CD14-positive monocyte (primary cell): ENCODE results near the gene CDH4. TPM values are rescaled to one million over a fixed set of nuclear protein-coding genes. Genes with fewer than 3 reads are reported as not detected.

Experiments used
- DNase-seq, 3 donors: peaks; one replicate each; pipeline ENCODE4 v3.0.0-alpha.2; 2011 to 2022
- H2AFZ ChIP-seq: 2 replicates; pipeline ENCODE4 v1.6.0; 2012; ENCODE audit warnings: mild to moderate bottlenecking, low read depth, low read length, inconsistent platforms; ENCODE audit not compliant: insufficient read depth, poor library complexity, severe bottlenecking
- H3K27ac ChIP-seq, 2 donors: 1 replicate in 1 of 2; 2 replicates in 1 of 2; pipeline ENCODE4 v1.5.1; 2012 to 2013; ENCODE audit warnings: low read length in 2 of 2, control low read depth in 1 of 2, inconsistent platforms in 1 of 2, low read depth in 1 of 2, mild to moderate bottlenecking in 1 of 2
- H3K27me3 ChIP-seq, 2 donors: one replicate each; pipeline versions ENCODE4 v1.6.0 to v1.6.1; 2011 to 2013; ENCODE audit warnings: low read length in 2 of 2; ENCODE audit not compliant: control insufficient read depth in 2 of 2, insufficient read depth in 2 of 2
- H3K36me3 ChIP-seq, 2 donors: replicated peaks in 1 of 2; 1 replicate in 1 of 2; 2 replicates in 1 of 2; pipeline versions ENCODE4 v1.5.1 to v1.6.1; 2012 to 2013; ENCODE audit warnings: low read length in 2 of 2, control low read depth in 1 of 2, inconsistent platforms in 1 of 2, mild to moderate bottlenecking in 1 of 2; ENCODE audit not compliant: insufficient read depth in 2 of 2, control insufficient read depth in 1 of 2
- H3K4me1 ChIP-seq, 2 donors: 1 replicate in 1 of 2; 2 replicates in 1 of 2; pipeline versions ENCODE4 v1.5.1 to v1.6.1; 2012 to 2013; ENCODE audit warnings: low read length in 2 of 2, control low read depth in 1 of 2, inconsistent platforms in 1 of 2, mild to moderate bottlenecking in 1 of 2, moderate library complexity in 1 of 2; ENCODE audit not compliant: insufficient read depth in 2 of 2, control insufficient read depth in 1 of 2
- H3K4me2 ChIP-seq: replicated peaks from 2 replicates; pipeline ENCODE3; 2012; ENCODE audit warnings: low read length, moderate library complexity, mild to moderate bottlenecking; ENCODE audit not compliant: poor library complexity, severe bottlenecking; ENCODE audit errors: extremely low read depth
- H3K4me3 ChIP-seq, 3 experiments: fragments of 200-600 bp in 1 of 3; sonication (generic) in 1 of 3; replicated peaks in 1 of 3; 1 replicate in 2 of 3; 2 replicates in 1 of 3; pipeline ENCODE4 v1.5.1; 2011 to 2013; ENCODE audit warnings: low read length in 3 of 3, mild to moderate bottlenecking in 3 of 3, control low read depth in 2 of 3, low read depth in 2 of 3, inconsistent platforms in 1 of 3, moderate library complexity in 1 of 3
- H3K79me2 ChIP-seq: 2 replicates; pipeline ENCODE4 v1.6.0; 2012; ENCODE audit warnings: mild to moderate bottlenecking, control low read depth, inconsistent platforms, low read length, moderate library complexity; ENCODE audit not compliant: insufficient read depth
- H3K9ac ChIP-seq: 2 replicates; pipeline ENCODE4 v1.6.0; 2017; ENCODE audit warnings: low read length, mild to moderate bottlenecking; ENCODE audit not compliant: insufficient read depth, poor library complexity, severe bottlenecking
- H3K9me3 ChIP-seq, 2 donors: replicated peaks in 1 of 2; 1 replicate in 1 of 2; 2 replicates in 1 of 2; pipeline versions ENCODE4 v1.5.1 to v1.6.1; 2012 to 2013; ENCODE audit warnings: low read length in 2 of 2, control low read depth in 1 of 2; ENCODE audit not compliant: control insufficient read depth in 1 of 2, insufficient read depth in 1 of 2
- H4K20me1 ChIP-seq: 2 replicates; pipeline ENCODE4 v1.6.0; 2012; ENCODE audit warnings: mild to moderate bottlenecking, low read length, control low read depth, moderate library complexity; ENCODE audit not compliant: insufficient read depth
- H3K27ac Mint-ChIP-seq, 7 donors: one replicate each; pipeline ENCODE4 v1.8.0; 2020; ENCODE audit warnings: mild to moderate bottlenecking in 7 of 7, mixed read lengths in 7 of 7, moderate library complexity in 6 of 7, inconsistent platforms in 2 of 7
- H3K27me3 Mint-ChIP-seq, 3 donors: one replicate each; pipeline ENCODE4 v1.8.0; 2021 to 2022; ENCODE audit warnings: low read depth in 3 of 3, mild to moderate bottlenecking in 3 of 3, mixed read lengths in 3 of 3, moderate library complexity in 3 of 3, inconsistent platforms in 1 of 3
- H3K36me3 Mint-ChIP-seq, 2 donors: one replicate each; pipeline ENCODE4 v1.8.0; 2020; ENCODE audit warnings: mixed read lengths in 2 of 2, inconsistent platforms in 1 of 2, mild to moderate bottlenecking in 1 of 2
- H3K4me1 Mint-ChIP-seq: one replicate; pipeline ENCODE4 v1.8.0; 2020; ENCODE audit warnings: mild to moderate bottlenecking, mixed read lengths
- H3K4me3 Mint-ChIP-seq, 2 donors: one replicate each; pipeline ENCODE4 v1.8.0; 2020; ENCODE audit warnings: mild to moderate bottlenecking in 2 of 2, mixed read lengths in 2 of 2, moderate library complexity in 1 of 2
- H3K9me3 Mint-ChIP-seq, 7 donors: one replicate each; pipeline ENCODE4 v1.8.0; 2020 to 2022; ENCODE audit warnings: mixed read lengths in 7 of 7, mild to moderate bottlenecking in 6 of 7, moderate library complexity in 6 of 7, inconsistent platforms in 2 of 7
- WGBS: methylation state at CpG from one replicate; pipeline ENCODE4 v1.1.5; 2013; ENCODE audit warnings: missing lambda C conversion rate; ENCODE audit not compliant: insufficient coverage; 5-methylcytosine and 5-hydroxymethylcytosine counted together
- intact Hi-C, 2 donors: fragments of 100-400 bp; cut with micrococcal nuclease; formaldehyde crosslinking; loops; one replicate each; pipeline versions ENCODE4 v1.15.0 to v1.15.1; 2023
- polyA plus RNA-seq, 3 donors: library from polyadenylated mRNA; depleted of rRNA in 1 of 3; unstranded in 2 of 3; stranded (reverse) in 1 of 3; fragments of 300-500 nt in 2 of 3; fragments of >200 nt in 1 of 3; fragmentation: Illumina TruSeq in 2 of 3; gene quantifications; 1 replicate in 2 of 3; 2 replicates in 1 of 3; pipeline ENCODE4 v1.2.3, GENCODE V29; 2012 to 2021
- TF ChIP-seq, protein P1 (sequence below): fragments of 200-600 bp; IDR thresholded peaks from one replicate; pipeline ENCODE4 v1.8.0; 2022; ENCODE audit warnings: antibody characterized with exemption, mild to moderate bottlenecking

Gene CDH4
- polyA plus RNA-seq, 3 donors: not detected

GRCh38 chr20:61913423-61914225, 661.6 kb downstream of the CDH4 start:
- Histone ChIP-seq H3K9me3 (peaks cover 0 to 42% of the 10 kb centered on the region in 2 donors), H2AFZ (no peak overlapping the region), H3K4me2 (no peak overlapping the region), H3K9ac (no peak overlapping the region), H4K20me1 (no peaks in the 10 kb centered on the region), H3K79me2 (no peaks in the 10 kb centered on the region), H3K36me3 (no peaks in the 10 kb centered on the region), H3K27ac (no peak overlapping the region), H3K27me3 (no peaks in the 10 kb centered on the region), H3K4me1 (no peaks in the 10 kb centered on the region), H3K4me3 (no peak overlapping the region)
- H3K9me3 Mint-ChIP-seq: peaks cover 8 to 29% (median 17%) of the 10 kb centered on the region in 7 donors
- DNase-seq: no peak
- H3K4me1 Mint-ChIP-seq: peaks cover 4% of the 10 kb centered on the region
- H3K4me3 Mint-ChIP-seq: no peak overlapping the region
- WGBS: 83% methylated on average over 12 of the region's 18 CpGs
- peaks cover 2 to 5% (median 2%) of the 10 kb centered on the region in 3 donors for H3K27me3 Mint-ChIP-seq
- TF ChIP-seq, protein P1, sequence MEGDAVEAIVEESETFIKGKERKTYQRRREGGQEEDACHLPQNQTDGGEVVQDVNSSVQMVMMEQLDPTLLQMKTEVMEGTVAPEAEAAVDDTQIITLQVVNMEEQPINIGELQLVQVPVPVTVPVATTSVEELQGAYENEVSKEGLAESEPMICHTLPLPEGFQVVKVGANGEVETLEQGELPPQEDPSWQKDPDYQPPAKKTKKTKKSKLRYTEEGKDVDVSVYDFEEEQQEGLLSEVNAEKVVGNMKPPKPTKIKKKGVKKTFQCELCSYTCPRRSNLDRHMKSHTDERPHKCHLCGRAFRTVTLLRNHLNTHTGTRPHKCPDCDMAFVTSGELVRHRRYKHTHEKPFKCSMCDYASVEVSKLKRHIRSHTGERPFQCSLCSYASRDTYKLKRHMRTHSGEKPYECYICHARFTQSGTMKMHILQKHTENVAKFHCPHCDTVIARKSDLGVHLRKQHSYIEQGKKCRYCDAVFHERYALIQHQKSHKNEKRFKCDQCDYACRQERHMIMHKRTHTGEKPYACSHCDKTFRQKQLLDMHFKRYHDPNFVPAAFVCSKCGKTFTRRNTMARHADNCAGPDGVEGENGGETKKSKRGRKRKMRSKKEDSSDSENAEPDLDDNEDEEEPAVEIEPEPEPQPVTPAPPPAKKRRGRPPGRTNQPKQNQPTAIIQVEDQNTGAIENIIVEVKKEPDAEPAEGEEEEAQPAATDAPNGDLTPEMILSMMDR: no peak
- H3K36me3 Mint-ChIP-seq: no peaks in the 10 kb centered on the region
- intact Hi-C loops: no loop called here
- H3K27ac Mint-ChIP-seq: no peak overlapping the region

- Histone ChIP-seq H3K9me3 (peaks cover 13 to 50% of the 10 kb centered on the region in 2 donors), H3K4me2 (no peak overlapping the region), H3K4me1 (no peaks in the 10 kb centered on the region), H3K27ac (no peak overlapping the region), H3K27me3 (no peaks in the 10 kb centered on the region), H4K20me1 (no peaks in the 10 kb centered on the region), H3K9ac (no peak overlapping the region), H3K36me3 (no peaks in the 10 kb centered on the region), H2AFZ (no peak overlapping the region), H3K4me3 (no peak overlapping the region), H3K79me2 (no peaks in the 10 kb centered on the region)
- Mint-ChIP-seq H3K9me3 (peaks cover 8 to 24% (median 19%) of the 10 kb centered on the region in 7 donors), H3K4me1 (peaks cover 4% of the 10 kb centered on the region), H3K36me3 (no peaks in the 10 kb centered on the region), H3K4me3 (no peak overlapping the region), H3K27ac (no peak overlapping the region), H3K27me3 (peaks cover 2 to 3% (median 2%) of the 10 kb centered on the region in 3 donors)
- DNase-seq: no peak
- intact Hi-C loops: no loop called here
- 92% methylated on average over 7 of the region's 7 CpGs for WGBS
- TF ChIP-seq, protein P1: no peak
These were observed 663.0 kb downstream of the CDH4 start for GRCh38 chr20:61915101-61915500.
